ENCODE data around the gene HS6ST3.
"Not testable (repeated sequence)": the region's sequence is repeated elsewhere in the genome, so short reads cannot be mapped to it uniquely, and the experiment has no call there.

Gene HS6ST3

GRCh38 chr13:96772426-96772825 lies 682.5 kb downstream of the HS6ST3 start:
- Histone ChIP-seq H3K9me3 (ENCODE audit: low read depth, low read length) (no peaks in the 10 kb centered on the region), H3K36me3 (ENCODE audit: insufficient read depth, low read length) (no peaks in the 10 kb centered on the region), H3K27ac (no peak overlapping the region), H3K4me3 (no peak overlapping the region), H3K9ac (ENCODE audit: insufficient read length) (no peak overlapping the region)
- TF ChIP-seq POLR2AphosphoS5 (IDR thresholded peaks at IDR 0.05; ENCODE audit: borderline replicate concordance, low read depth, low read length) (no peak), FOXP2 (optimal IDR thresholded peaks at IDR 0.05; ENCODE audit: control extremely low read depth, extremely low read length, insufficient read depth) (no peak), EZH2 (IDR thresholded peaks at IDR 0.05) (no peak)
- DNase-seq (ENCODE audit: low read depth, low spot score) = no peak

- H3K9me3 ChIP-seq (ENCODE audit: low read depth, low read length); H3K9ac ChIP-seq (ENCODE audit: insufficient read length); H3K4me3 ChIP-seq; DNase-seq (ENCODE audit: low read depth, low spot score); H3K27ac ChIP-seq; H3K36me3 ChIP-seq (ENCODE audit: insufficient read depth, low read length): not testable (repeated sequence)
Measured at GRCh38 chr13:96778302-96778701, 688.4 kb downstream of the HS6ST3 start.

- no peak overlapping the region for H3K4me3 ChIP-seq
- no peak for TF ChIP-seq POLR2AphosphoS5 (IDR thresholded peaks at IDR 0.05; ENCODE audit: borderline replicate concordance, low read depth, low read length)
- TF ChIP-seq EZH2 (IDR thresholded peaks at IDR 0.05) = no peak
- no peak for TF ChIP-seq FOXP2 (optimal IDR thresholded peaks at IDR 0.05; ENCODE audit: control extremely low read depth, extremely low read length, insufficient read depth)
Measured at GRCh38 chr13:96779691-96780090, 689.8 kb downstream of the HS6ST3 start.

DNA sequence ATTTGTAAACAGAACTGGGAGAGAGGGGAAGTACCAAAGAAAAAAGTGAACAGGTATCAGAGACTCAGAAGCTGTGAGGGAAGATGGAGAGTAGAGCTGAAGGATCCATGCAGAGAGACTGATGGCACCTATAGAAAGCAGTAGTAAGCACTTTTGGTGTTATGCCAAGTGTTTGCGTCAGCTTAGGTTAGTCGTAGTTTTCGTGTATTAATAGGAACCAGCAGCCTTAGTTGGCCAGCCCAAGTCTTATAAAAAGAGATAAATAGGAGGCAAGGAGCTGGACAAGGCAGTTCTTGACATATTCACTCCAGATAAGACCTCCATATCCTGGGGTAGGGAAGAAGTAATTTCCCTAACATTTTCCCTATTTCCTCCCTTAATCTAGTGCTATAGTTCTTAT lies 690.2 kb downstream of the HS6ST3 start:
- Histone ChIP-seq H3K9ac (ENCODE audit: insufficient read length) (no peak overlapping the region), H3K4me3 (no peak overlapping the region), H3K27ac (no peak overlapping the region), H3K36me3 (ENCODE audit: insufficient read depth, low read length) (no peaks in the 10 kb centered on the region), H3K9me3 (ENCODE audit: low read depth, low read length) (no peaks in the 10 kb centered on the region)
- TF ChIP-seq POLR2AphosphoS5 (IDR thresholded peaks at IDR 0.05; ENCODE audit: borderline replicate concordance, low read depth, low read length) (no peak), FOXP2 (optimal IDR thresholded peaks at IDR 0.05; ENCODE audit: control extremely low read depth, extremely low read length, insufficient read depth) (no peak), EZH2 (IDR thresholded peaks at IDR 0.05) (no peak)
- DNase-seq (ENCODE audit: low read depth, low spot score) = no peak

More at GRCh38 chr13:96779691-96780090, 689.8 kb downstream of the HS6ST3 start:
- H3K9ac ChIP-seq (ENCODE audit: insufficient read length) = no peak overlapping the region
- no peak for DNase-seq (ENCODE audit: low read depth, low spot score)
- H3K36me3 ChIP-seq (ENCODE audit: insufficient read depth, low read length) = no peaks in the 10 kb centered on the region
- no peaks in the 10 kb centered on the region for H3K9me3 ChIP-seq (ENCODE audit: low read depth, low read length)
- H3K27ac ChIP-seq = no peak overlapping the region

- H3K4me3 ChIP-seq = no peak overlapping the region
- H3K36me3 ChIP-seq (ENCODE audit: insufficient read depth, low read length) = no peaks in the 10 kb centered on the region
- H3K27ac ChIP-seq = no peak overlapping the region
- DNase-seq (ENCODE audit: low read depth, low spot score) = no peak
- no peak overlapping the region for H3K9ac ChIP-seq (ENCODE audit: insufficient read length)
- no peak for TF ChIP-seq POLR2AphosphoS5 (IDR thresholded peaks at IDR 0.05; ENCODE audit: borderline replicate concordance, low read depth, low read length)
- TF ChIP-seq FOXP2 (optimal IDR thresholded peaks at IDR 0.05; ENCODE audit: control extremely low read depth, extremely low read length, insufficient read depth) = no peak
- no peak for TF ChIP-seq EZH2 (IDR thresholded peaks at IDR 0.05)
- no peaks in the 10 kb centered on the region for H3K9me3 ChIP-seq (ENCODE audit: low read depth, low read length)
Measured at GRCh38 chr13:96781141-96781540, 691.2 kb downstream of the HS6ST3 start.

GRCh38 chr13:96782186-96782585 lies 692.3 kb downstream of the HS6ST3 start:
- Histone ChIP-seq H3K4me3 (no peak overlapping the region), H3K27ac (no peak overlapping the region), H3K9ac (ENCODE audit: insufficient read length) (no peak overlapping the region), H3K36me3 (ENCODE audit: insufficient read depth, low read length) (no peaks in the 10 kb centered on the region), H3K9me3 (ENCODE audit: low read depth, low read length) (no peaks in the 10 kb centered on the region)
- DNase-seq (ENCODE audit: low read depth, low spot score) = no peak
- TF ChIP-seq FOXP2 (optimal IDR thresholded peaks at IDR 0.05; ENCODE audit: control extremely low read depth, extremely low read length, insufficient read depth) = no peak

DNA sequence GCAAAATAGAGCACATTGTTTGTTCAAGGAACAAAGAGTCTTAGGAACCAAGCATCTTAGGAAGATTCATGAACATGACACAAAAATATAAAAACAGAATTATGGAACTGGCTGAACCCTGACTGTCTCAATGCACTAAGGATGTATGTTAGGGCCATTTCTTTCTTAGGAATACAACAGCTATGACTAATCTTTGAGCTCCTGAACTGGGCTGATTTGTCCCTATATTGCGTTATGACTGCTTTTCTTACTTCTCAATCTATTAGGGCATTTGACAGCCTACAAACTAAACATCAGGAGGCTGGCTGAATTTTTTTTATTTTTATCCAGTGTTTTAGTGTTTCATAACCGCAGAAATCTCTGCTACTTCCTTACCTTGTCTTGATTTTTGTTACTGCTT lies 693.1 kb downstream of the HS6ST3 start:
- Histone ChIP-seq H3K4me3 (no peak overlapping the region), H3K9me3 (ENCODE audit: low read depth, low read length) (no peaks in the 10 kb centered on the region), H3K36me3 (ENCODE audit: insufficient read depth, low read length) (no peaks in the 10 kb centered on the region), H3K27ac (no peak overlapping the region), H3K9ac (ENCODE audit: insufficient read length) (no peak overlapping the region)
- DNase-seq (ENCODE audit: low read depth, low spot score) = no peak
- TF ChIP-seq EZH2 (IDR thresholded peaks at IDR 0.05) (no peak), FOXP2 (optimal IDR thresholded peaks at IDR 0.05; ENCODE audit: control extremely low read depth, extremely low read length, insufficient read depth) (no peak), POLR2AphosphoS5 (IDR thresholded peaks at IDR 0.05; ENCODE audit: borderline replicate concordance, low read depth, low read length) (no peak)

DNA sequence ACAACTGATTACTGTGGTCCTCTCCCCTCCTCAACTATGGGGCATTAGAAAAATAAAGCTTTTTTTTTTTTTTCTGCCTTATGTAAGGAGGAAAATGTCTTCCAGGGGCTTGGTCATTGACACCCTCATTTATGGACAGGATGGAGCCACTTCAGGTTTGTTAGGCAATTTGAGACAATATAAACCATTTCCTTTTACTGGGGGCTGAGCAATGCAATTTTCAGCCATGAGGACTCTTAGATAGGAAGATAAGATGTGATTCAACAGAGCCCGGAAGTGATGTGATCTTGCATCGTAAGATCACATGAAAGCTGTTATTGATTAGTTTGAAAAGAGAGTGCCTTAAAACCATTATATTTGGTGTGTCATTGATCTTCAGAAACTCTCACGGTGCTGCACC lies 693.6 kb downstream of the HS6ST3 start:
- TF ChIP-seq POLR2AphosphoS5 (IDR thresholded peaks at IDR 0.05; ENCODE audit: borderline replicate concordance, low read depth, low read length) = no peak
- TF ChIP-seq EZH2 (IDR thresholded peaks at IDR 0.05) = no peak
- TF ChIP-seq FOXP2 (optimal IDR thresholded peaks at IDR 0.05; ENCODE audit: control extremely low read depth, extremely low read length, insufficient read depth) = no peak
- Histone ChIP-seq H3K27ac (no peak overlapping the region), H3K36me3 (ENCODE audit: insufficient read depth, low read length) (no peaks in the 10 kb centered on the region), H3K9ac (ENCODE audit: insufficient read length) (no peak overlapping the region), H3K9me3 (ENCODE audit: low read depth, low read length) (no peaks in the 10 kb centered on the region), H3K4me3 (no peak overlapping the region)
- no peak for DNase-seq (ENCODE audit: low read depth, low spot score)

GRCh38 chr13:96785986-96786385 lies 696.1 kb downstream of the HS6ST3 start:
- H3K36me3 ChIP-seq (ENCODE audit: insufficient read depth, low read length) = no peaks in the 10 kb centered on the region
- TF ChIP-seq EZH2 (IDR thresholded peaks at IDR 0.05) (no peak), FOXP2 (optimal IDR thresholded peaks at IDR 0.05; ENCODE audit: control extremely low read depth, extremely low read length, insufficient read depth) (no peak), POLR2AphosphoS5 (IDR thresholded peaks at IDR 0.05; ENCODE audit: borderline replicate concordance, low read depth, low read length) (no peak)
- DNase-seq (ENCODE audit: low read depth, low spot score) = no peak
- H3K9me3 ChIP-seq (ENCODE audit: low read depth, low read length) = no peaks in the 10 kb centered on the region
- H3K9ac ChIP-seq (ENCODE audit: insufficient read length) = no peak overlapping the region
- no peak overlapping the region for H3K27ac ChIP-seq
- H3K4me3 ChIP-seq = no peak overlapping the region
